NCI-H2029 (cell line): Measurements from ENCODE around the gene TTC3.

Source experiments
- DNase-seq: peaks from one replicate; lab custom pipeline; 2025; lab: John Stamatoyannopoulos, UW

The TTC3 gene

GRCh38 chr21:37224861-37225839 is 152.1 kb downstream of the TTC3 start:
- DNase-seq = no peak

DNA sequence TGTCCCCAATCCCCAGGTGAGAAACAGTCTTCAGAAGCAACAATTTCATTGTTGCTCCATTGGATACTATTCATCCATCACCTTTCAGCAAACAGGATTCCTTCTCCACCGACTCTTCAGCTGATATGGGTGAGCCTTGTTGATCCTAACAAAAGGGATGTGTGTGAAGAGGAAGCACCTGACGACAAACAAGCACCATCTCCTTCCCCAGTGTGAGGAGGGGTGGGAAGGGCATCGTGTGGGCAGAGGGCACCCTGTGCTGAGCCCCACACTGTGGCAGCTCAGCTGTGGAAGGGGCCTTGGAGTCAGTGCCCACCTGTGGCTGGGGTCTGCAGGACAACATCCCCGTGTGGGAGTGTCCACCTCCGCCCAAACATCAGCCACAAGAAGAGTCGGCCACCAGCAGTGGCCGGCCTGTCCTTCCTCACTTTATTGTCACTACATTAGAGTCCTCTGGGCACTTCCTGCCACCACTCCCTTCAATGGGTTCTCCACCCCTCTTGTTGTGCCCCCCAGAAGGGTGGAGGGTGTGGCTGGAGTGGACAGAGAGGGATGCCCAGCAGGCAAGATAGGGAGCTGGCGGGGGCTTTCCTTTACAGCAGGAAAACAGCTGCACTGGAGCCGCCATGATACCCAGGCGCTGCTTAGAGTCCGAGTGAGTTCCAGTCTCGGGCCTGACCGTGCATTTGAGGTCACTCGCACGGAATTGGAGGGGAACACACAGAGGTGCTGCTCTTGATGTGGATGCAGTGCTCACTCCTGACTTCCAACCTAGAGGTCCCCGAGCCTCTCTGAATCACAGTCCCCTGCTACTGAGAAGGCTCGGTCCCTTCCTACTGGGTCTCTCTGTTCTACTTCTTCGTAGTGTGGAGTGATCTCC is 153.2 kb downstream of the TTC3 start:
- no peak for DNase-seq

GRCh38 chr21:37227071-37228002 is 154.3 kb downstream of the TTC3 start:
- no peak for DNase-seq

- DNase-seq = no peak
These were observed 154.9 kb downstream of the TTC3 start for GRCh38 chr21:37228003-37228400.

DNA sequence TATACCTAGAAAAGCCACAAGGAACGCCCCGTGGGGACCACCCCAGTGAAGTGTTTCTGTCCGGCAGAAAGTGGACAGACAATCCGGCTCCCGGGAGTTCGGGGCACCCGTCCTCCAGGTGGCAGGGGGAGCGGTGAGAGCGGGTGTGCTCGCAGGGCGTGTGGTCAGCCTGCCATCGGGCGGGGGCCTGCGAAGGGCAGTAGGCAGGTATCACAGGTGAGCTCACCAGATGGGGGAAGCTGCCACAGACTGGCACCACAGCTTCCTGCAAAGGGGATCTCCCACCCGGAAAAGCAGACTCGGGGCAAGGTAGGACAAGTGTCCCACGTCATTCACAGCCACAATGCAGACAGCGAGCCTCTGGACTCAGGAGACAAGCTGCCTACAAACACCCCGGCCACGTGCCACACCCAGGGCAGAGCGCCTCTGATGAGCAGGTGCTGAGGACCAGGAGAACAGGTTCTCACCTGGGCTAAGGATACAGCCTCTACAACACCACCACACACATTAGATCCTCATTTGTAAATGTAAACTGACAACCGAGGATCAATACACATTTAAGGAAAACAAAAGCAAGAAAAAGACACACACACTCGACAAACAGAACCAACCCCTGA is 157.7 kb downstream of the TTC3 start:
- DNase-seq = peak; percentile 81

- DNase-seq = no peak
These were observed 158.2 kb downstream of the TTC3 start for GRCh38 chr21:37231249-37231645.

GRCh38 chr21:37231671-37232070 is 158.6 kb downstream of the TTC3 start:
- no peak for DNase-seq

GRCh38 chr21:37232274-37233018 is 159.4 kb downstream of the TTC3 start:
- DNase-seq = no peak

DNA sequence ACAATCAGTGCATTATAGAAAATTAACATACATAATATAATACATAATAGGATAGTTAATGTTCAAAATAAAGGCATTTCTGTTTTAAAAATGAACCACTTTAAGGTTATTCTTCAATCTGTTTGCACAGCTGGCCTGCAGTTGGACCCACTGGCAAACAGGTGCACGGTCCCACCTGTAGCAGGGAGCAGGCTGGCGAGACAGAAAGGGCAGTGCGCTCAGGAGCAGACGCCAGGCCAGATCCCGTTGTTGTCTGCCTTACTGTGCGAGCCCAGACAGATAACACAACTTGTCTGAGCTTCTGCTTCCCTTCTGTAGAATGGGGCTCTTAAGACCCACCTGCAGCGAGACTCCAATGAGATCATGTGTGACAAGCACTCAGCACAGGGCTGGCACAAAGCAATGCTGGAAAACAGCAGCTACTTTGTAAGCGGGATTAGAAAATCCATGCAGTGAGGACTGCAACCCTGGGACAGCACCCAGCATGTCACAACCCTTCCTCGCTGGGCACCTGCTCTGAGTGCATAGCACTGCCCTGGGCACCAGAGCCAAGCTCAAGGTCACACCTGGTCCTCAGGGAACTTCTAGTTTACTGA is 160.6 kb downstream of the TTC3 start:
- peak; percentile 84 for DNase-seq

DNA sequence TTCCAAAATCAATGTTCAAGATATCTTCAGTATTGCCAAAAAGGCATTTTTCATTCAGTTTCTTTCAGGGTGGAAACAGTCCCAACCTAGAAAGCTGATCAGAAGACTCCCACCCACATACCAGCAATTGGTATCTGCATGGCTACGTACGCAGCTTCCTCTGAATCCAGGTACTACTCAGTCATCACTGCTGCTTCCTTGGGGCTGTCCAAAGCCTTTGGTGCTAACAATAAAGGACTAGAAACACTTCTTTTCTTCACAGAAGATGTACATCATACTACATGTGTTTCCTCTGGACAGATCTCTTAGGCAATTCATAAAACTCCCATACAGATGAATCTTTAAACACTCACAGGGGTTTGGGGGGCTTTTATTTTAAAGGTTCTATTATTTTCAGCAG is 164.3 kb downstream of the TTC3 start:
- no peak for DNase-seq

- DNase-seq = no peak
These were observed 164.7 kb downstream of the TTC3 start for GRCh38 chr21:37237764-37238163.

- DNase-seq = no peak
These were observed 167.9 kb downstream of the TTC3 start for GRCh38 chr21:37240978-37241377.

DNA sequence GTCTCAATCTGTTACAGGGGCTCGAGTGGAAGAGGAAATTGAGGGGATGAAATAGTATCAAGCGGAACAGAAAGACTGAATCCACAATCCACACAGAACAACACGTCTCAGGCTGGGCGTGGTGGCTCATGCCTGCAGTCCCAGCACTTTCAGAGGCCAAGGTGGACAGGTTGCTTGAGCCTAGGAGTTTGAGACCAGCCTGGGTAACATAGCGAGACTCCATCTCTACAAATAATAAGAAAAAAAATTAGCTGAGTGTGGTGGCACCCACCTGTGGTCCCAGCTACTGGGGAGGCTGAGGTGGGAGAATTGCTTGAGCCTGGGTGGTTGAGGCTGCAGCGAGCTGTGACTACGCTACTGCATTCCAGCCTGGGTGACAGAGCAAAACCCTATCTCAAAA is 168.4 kb downstream of the TTC3 start:
- no peak for DNase-seq

DNA sequence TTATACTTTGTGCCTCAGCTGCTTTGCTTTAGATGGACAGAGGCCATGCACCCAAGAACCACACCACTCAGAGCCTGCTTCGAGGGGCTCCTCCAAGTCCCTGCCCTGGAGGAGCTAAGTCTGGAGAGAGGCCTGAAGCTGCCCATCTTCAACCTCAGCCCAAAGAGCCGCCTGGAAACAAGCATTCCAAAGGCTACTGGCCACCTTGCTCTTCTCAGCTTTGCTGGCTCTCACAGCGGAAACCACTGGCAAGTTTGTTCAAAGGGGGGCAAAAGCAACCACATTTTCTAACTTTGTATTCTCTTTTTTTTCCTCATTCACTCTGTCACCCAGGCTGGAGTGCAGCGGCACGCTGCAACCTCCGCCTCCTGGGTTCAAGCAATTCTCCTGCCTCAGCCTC is 170.9 kb downstream of the TTC3 start:
- no peak for DNase-seq

- DNase-seq = no peak
These were observed 171.5 kb downstream of the TTC3 start for GRCh38 chr21:37244501-37245095.

GRCh38 chr21:37245151-37245550 is 172.1 kb downstream of the TTC3 start:
- no peak for DNase-seq

DNA sequence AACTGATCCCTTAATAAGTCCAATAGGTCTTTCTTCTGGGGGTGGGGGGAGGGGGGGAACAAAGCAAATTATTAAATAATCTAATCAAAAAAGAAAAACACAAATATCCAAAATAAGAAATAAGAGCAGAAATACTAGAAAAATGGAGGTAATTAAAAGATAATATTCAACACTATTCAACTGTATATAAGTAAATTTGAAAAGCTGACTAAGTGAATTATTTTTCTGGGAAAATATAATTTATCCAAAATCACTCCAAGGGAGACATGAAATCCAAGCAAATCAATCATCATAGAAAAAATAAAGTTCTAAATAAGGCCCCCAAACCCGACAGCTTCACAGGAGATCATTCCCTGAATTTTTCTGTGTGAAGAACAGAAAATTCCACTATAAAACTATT is 175.2 kb downstream of the TTC3 start:
- no peak for DNase-seq

GRCh38 chr21:37249112-37249904 is 176.3 kb downstream of the TTC3 start:
- DNase-seq = no peak

DNA sequence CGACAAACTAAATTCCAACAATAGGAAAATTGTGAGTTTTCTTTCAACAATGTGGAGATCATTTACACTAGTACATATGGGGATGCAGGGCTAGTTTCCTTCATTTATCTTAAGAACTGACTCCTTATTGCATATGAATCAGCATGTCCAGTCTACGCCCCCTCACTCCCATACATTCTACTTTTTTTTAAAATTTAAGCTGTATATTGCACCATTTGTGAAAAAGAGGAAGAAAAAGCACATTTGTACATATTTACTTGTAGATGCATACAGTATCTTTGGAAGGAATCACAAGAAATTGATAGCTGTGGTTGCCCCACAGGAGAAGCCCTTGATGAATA is 178.2 kb downstream of the TTC3 start:
- DNase-seq = no peak
